NCI-H2081 treated with DMSO at 0.1 percent for 48 hours (cell line): ENCODE data around the gene RTN4.

Experiments
- DNase-seq: peaks from one replicate; lab custom pipeline; 2025; lab: John Stamatoyannopoulos, UW

RTN4 gene

GRCh38 chr2:54967759-54968365, 82.4 kb downstream of the RTN4 start:
- no peak for DNase-seq

- DNase-seq = no peak
These were observed 83.0 kb downstream of the RTN4 start for GRCh38 chr2:54967269-54967668.

- no peak for DNase-seq
These were observed 83.4 kb downstream of the RTN4 start for GRCh38 chr2:54966837-54967236.

GRCh38 chr2:54966165-54966832, 84.0 kb downstream of the RTN4 start:
- DNase-seq = no peak

GRCh38 chr2:54965425-54965824, 84.8 kb downstream of the RTN4 start:
- no peak for DNase-seq

- DNase-seq = no peak
These were observed 85.4 kb downstream of the RTN4 start for GRCh38 chr2:54964816-54965215.

GRCh38 chr2:54964271-54964670, 86.0 kb downstream of the RTN4 start:
- no peak for DNase-seq

- no peak for DNase-seq
These were observed 86.8 kb downstream of the RTN4 start for GRCh38 chr2:54963476-54963875.

GRCh38 chr2:54962935-54963440, 87.3 kb downstream of the RTN4 start:
- no peak for DNase-seq

- no peak for DNase-seq
These were observed 87.7 kb downstream of the RTN4 start for GRCh38 chr2:54962511-54962910.

GRCh38 chr2:54960164-54960563, 90.1 kb downstream of the RTN4 start:
- no peak for DNase-seq

GRCh38 chr2:54958717-54959371, 91.4 kb downstream of the RTN4 start:
- no peak for DNase-seq

- no peak for DNase-seq
These were observed 92.8 kb downstream of the RTN4 start for GRCh38 chr2:54957321-54957999.

- DNase-seq = no peak
These were observed 94.1 kb downstream of the RTN4 start for GRCh38 chr2:54956111-54956627.

- DNase-seq = no peak
These were observed 94.7 kb downstream of the RTN4 start for GRCh38 chr2:54955358-54956110.

GRCh38 chr2:54954705-54955357, 95.4 kb downstream of the RTN4 start:
- DNase-seq = no peak

GRCh38 chr2:54954158-54954557, 96.1 kb downstream of the RTN4 start:
- no peak for DNase-seq

- DNase-seq = no peak
These were observed 97.2 kb downstream of the RTN4 start for GRCh38 chr2:54952978-54953456.

- no peak for DNase-seq
These were observed 97.8 kb downstream of the RTN4 start for GRCh38 chr2:54952425-54952824.

- no peak for DNase-seq
These were observed 99.4 kb downstream of the RTN4 start for GRCh38 chr2:54950811-54951210.

- no peak for DNase-seq
These were observed 100.8 kb downstream of the RTN4 start for GRCh38 chr2:54949431-54949830.
